Activated CD4-positive, alpha-beta T cell treated with anti-CD3 and anti-CD28 coated beads for 36 hours (primary cell): ENCODE data around the gene AXDND1. TPM values are rescaled to one million over a fixed set of nuclear protein-coding genes. Genes with fewer than 3 reads are reported as not detected.

Experiments used
- ATAC-seq: fragments of 200-7000 bp; cut with Tn5 transposase; one replicate; pipeline ENCODE4 v1.10.0; 2021; ENCODE audit warnings: mild to moderate bottlenecking, moderate library complexity
- CTCF ChIA-PET: fragments of 350-600 bp; sonication (Branson Sonifier 250); formaldehyde crosslinking; loops from one replicate; lab custom pipeline; 2021; ENCODE audit warnings: antibody characterized with exemption; lab: Charles Lee
- POLR2A ChIA-PET: fragments of 350-600 bp; sonication (Branson Sonifier 250); formaldehyde crosslinking; loops from one replicate; lab custom pipeline; 2021; ENCODE audit warnings: antibody characterized with exemption, inconsistent platforms; lab: Charles Lee
- DNase-seq: peaks from one replicate; pipeline ENCODE4 v3.0.0-alpha.2; 2020
- H3K27ac Mint-ChIP-seq: one replicate; pipeline ENCODE4 v1.8.0; 2021; ENCODE audit warnings: mixed read lengths
- H3K27me3 Mint-ChIP-seq: one replicate; pipeline ENCODE4 v1.8.0; 2021; ENCODE audit warnings: mixed read lengths
- H3K36me3 Mint-ChIP-seq: one replicate; pipeline ENCODE4 v1.8.0; 2021; ENCODE audit warnings: low read depth, mixed read lengths
- H3K4me1 Mint-ChIP-seq: one replicate; pipeline ENCODE4 v1.8.0; 2021; ENCODE audit warnings: mixed read lengths
- H3K4me3 Mint-ChIP-seq: one replicate; pipeline ENCODE4 v1.8.0; 2021; ENCODE audit warnings: mild to moderate bottlenecking, moderate library complexity, mixed read lengths
- H3K9me3 Mint-ChIP-seq: one replicate; pipeline ENCODE4 v1.8.0; 2021; ENCODE audit warnings: low read depth, mixed read lengths
- intact Hi-C, 2 experiments: fragments of 100-400 bp; cut with DNase I in 1 of 2; cut with micrococcal nuclease in 1 of 2; formaldehyde crosslinking; loops; one replicate each; pipeline versions ENCODE4 v1.14.2 to v1.15.1; 2022 to 2024; cut with DNase I, micrococcal nuclease
- total RNA-seq, 2 experiments: library from RNA; stranded (reverse); gene quantifications; one replicate each; pipeline ENCODE4 v1.2.3, GENCODE V29; 2021

Gene AXDND1
- total RNA-seq = under 1 TPM; 0.37 to 0.47 TPM

GRCh38 chr1:179365342-179366092, at the start of gene AXDND1:
TSS of gene AXDND1 (plus strand) at chr1:179365971. CDS start at chr1:179366510, 539 bp downstream.
- intact Hi-C loops = loop anchor here (1.0 to 5.0 kb wide), 12 partner anchors 71 to 823 kb away; partner anchors contain the start of genes ABL2 (in 1 of the 2), SOAT1 (in 1 of the 2) and TOR1AIP1 (in 1 of the 2)
- CTCF ChIA-PET = interaction anchor here (0.6 to 1.3 kb wide), 7 partner anchors 13 to 285 kb away, joined by 3 to 7 read pairs (median 4); partner anchors contain the start of genes SOAT1 and TOR3A
- peak; percentile 95 for ATAC-seq
- POLR2A ChIA-PET = interaction anchor here (0.7 kb wide), 2 partner anchors 64 to 137 kb away, joined by 3 read pairs; no protein-coding TSS in a partner anchor
- peak; percentile 93 for DNase-seq
- no peaks in the 10 kb centered on the region for H3K27me3 Mint-ChIP-seq
- H3K4me1 Mint-ChIP-seq = peaks cover 19% of the 10 kb centered on the region
- no peaks in the 10 kb centered on the region for H3K36me3 Mint-ChIP-seq
- peak within 1 kb of the TSS; percentile 100 for H3K27ac Mint-ChIP-seq
- no peaks in the 10 kb centered on the region for H3K9me3 Mint-ChIP-seq
- H3K4me3 Mint-ChIP-seq = peak within 1 kb of the TSS; percentile 94

GRCh38 chr1:179318491-179318890, 47.3 kb upstream of the AXDND1 start:
- Mint-ChIP-seq H3K9me3 (peaks cover 3% of the 10 kb centered on the region), H3K36me3 (peaks cover 36% of the 10 kb centered on the region)
- intact Hi-C loops = no loop called here

GRCh38 chr1:179321533-179322216, 44.1 kb upstream of the AXDND1 start:
- intact Hi-C loops = no loop called here
- Mint-ChIP-seq H3K27ac (no peak overlapping the region), H3K4me3 (no peak overlapping the region), H3K27me3 (no peaks in the 10 kb centered on the region), H3K9me3 (peaks cover 3% of the 10 kb centered on the region), H3K4me1 (peaks cover 30% of the 10 kb centered on the region), H3K36me3 (peaks cover 51% of the 10 kb centered on the region)
- DNase-seq (no peak), ATAC-seq (no peak)
- POLR2A ChIA-PET = no interaction called here
- CTCF ChIA-PET = no interaction called here

More at GRCh38 chr1:179318491-179318890, 47.3 kb upstream of the AXDND1 start:
- Mint-ChIP-seq H3K27ac (no peak overlapping the region), H3K27me3 (no peaks in the 10 kb centered on the region), H3K4me1 (peaks cover 32% of the 10 kb centered on the region), H3K4me3 (no peak overlapping the region)
- ChIA-PET CTCF (no interaction called here), POLR2A (no interaction called here)
- ATAC-seq (no peak), DNase-seq (no peak)

GRCh38 chr1:179322557-179322956, 43.2 kb upstream of the AXDND1 start:
- H3K27me3 Mint-ChIP-seq = no peaks in the 10 kb centered on the region
- POLR2A ChIA-PET = no interaction called here
- H3K4me3 Mint-ChIP-seq = no peak overlapping the region
- CTCF ChIA-PET = no interaction called here
- intact Hi-C loops = no loop called here
- no peak for ATAC-seq
- no peak for DNase-seq
- peaks cover 28% of the 10 kb centered on the region for H3K4me1 Mint-ChIP-seq
- peaks cover 51% of the 10 kb centered on the region for H3K36me3 Mint-ChIP-seq
- no peak overlapping the region for H3K27ac Mint-ChIP-seq
- peaks cover 3% of the 10 kb centered on the region for H3K9me3 Mint-ChIP-seq

- ATAC-seq (no peak), DNase-seq (no peak)
- intact Hi-C loops = no loop called here
- no peak overlapping the region for H3K4me3 Mint-ChIP-seq
- H3K4me1 Mint-ChIP-seq = peaks cover 19% of the 10 kb centered on the region
- H3K9me3 Mint-ChIP-seq = peaks cover 3% of the 10 kb centered on the region
- POLR2A ChIA-PET = no interaction called here
- no peaks in the 10 kb centered on the region for H3K27me3 Mint-ChIP-seq
- peaks cover 50% of the 10 kb centered on the region for H3K36me3 Mint-ChIP-seq
- CTCF ChIA-PET = no interaction called here
- H3K27ac Mint-ChIP-seq = peak overlapping the region; percentile 40
These were observed 42.3 kb upstream of the AXDND1 start for GRCh38 chr1:179323436-179323835.

GRCh38 chr1:179325836-179326235, 39.9 kb upstream of the AXDND1 start:
- Mint-ChIP-seq H3K4me1 (peaks cover 16% of the 10 kb centered on the region), H3K36me3 (peaks cover 51% of the 10 kb centered on the region), H3K4me3 (no peak overlapping the region), H3K27ac (no peak overlapping the region), H3K27me3 (no peaks in the 10 kb centered on the region), H3K9me3 (peaks cover 3% of the 10 kb centered on the region)
- DNase-seq (no peak), ATAC-seq (no peak)
- CTCF ChIA-PET = interaction anchor here (1.8 kb wide), 1 partner anchor 205 kb away, joined by 6 read pairs; no protein-coding TSS in a partner anchor
- intact Hi-C loops = no loop called here
- POLR2A ChIA-PET = no interaction called here

- H3K27ac Mint-ChIP-seq = no peak overlapping the region
- ChIA-PET POLR2A (no interaction called here), CTCF (interaction anchor here (1.8 kb wide), 1 partner anchor 206 kb away, joined by 6 read pairs; no protein-coding TSS in a partner anchor)
- peaks cover 12% of the 10 kb centered on the region for H3K4me1 Mint-ChIP-seq
- H3K9me3 Mint-ChIP-seq = no peaks in the 10 kb centered on the region
- peaks cover 45% of the 10 kb centered on the region for H3K36me3 Mint-ChIP-seq
- H3K27me3 Mint-ChIP-seq = no peaks in the 10 kb centered on the region
- DNase-seq (no peak), ATAC-seq (no peak)
- H3K4me3 Mint-ChIP-seq = no peak overlapping the region
- intact Hi-C loops = no loop called here
These were observed 39.0 kb upstream of the AXDND1 start for GRCh38 chr1:179326746-179327145.

- no peaks in the 10 kb centered on the region for H3K9me3 Mint-ChIP-seq
- CTCF ChIA-PET = interaction anchor here (1.8 kb wide), 1 partner anchor 207 kb away, joined by 6 read pairs; no protein-coding TSS in a partner anchor
- DNase-seq = no peak
- ATAC-seq = no peak
- intact Hi-C loops = no loop called here
- H3K4me1 Mint-ChIP-seq = peaks cover 10% of the 10 kb centered on the region
- no peaks in the 10 kb centered on the region for H3K27me3 Mint-ChIP-seq
- POLR2A ChIA-PET = no interaction called here
- H3K36me3 Mint-ChIP-seq = peaks cover 41% of the 10 kb centered on the region
- H3K27ac Mint-ChIP-seq = no peak overlapping the region
- H3K4me3 Mint-ChIP-seq = no peak overlapping the region
These were observed 38.6 kb upstream of the AXDND1 start for GRCh38 chr1:179327196-179327595.

- intact Hi-C loops = no loop called here
- no peak for DNase-seq
- Mint-ChIP-seq H3K27me3 (no peaks in the 10 kb centered on the region), H3K27ac (no peak overlapping the region), H3K36me3 (peaks cover 39% of the 10 kb centered on the region), H3K4me3 (no peak overlapping the region), H3K9me3 (no peaks in the 10 kb centered on the region), H3K4me1 (peaks cover 9% of the 10 kb centered on the region)
- POLR2A ChIA-PET = no interaction called here
- no peak for ATAC-seq
- CTCF ChIA-PET = interaction anchor here (1.0 to 1.8 kb wide), 2 partner anchors 102 to 207 kb away, joined by 3 to 6 read pairs; no protein-coding TSS in a partner anchor
These were observed 38.1 kb upstream of the AXDND1 start for GRCh38 chr1:179327679-179328078.

GRCh38 chr1:179329862-179330261, 35.9 kb upstream of the AXDND1 start:
- no peak overlapping the region for H3K27ac Mint-ChIP-seq
- ATAC-seq = no peak

GRCh38 chr1:179334440-179334839, 31.3 kb upstream of the AXDND1 start:
- Mint-ChIP-seq H3K9me3 (no peaks in the 10 kb centered on the region), H3K27me3 (no peaks in the 10 kb centered on the region), H3K27ac (no peak overlapping the region), H3K4me1 (peaks cover 11% of the 10 kb centered on the region), H3K4me3 (no peak overlapping the region), H3K36me3 (peaks cover 26% of the 10 kb centered on the region)
- peak; percentile 66 for ATAC-seq
- DNase-seq = no peak
- CTCF ChIA-PET = interaction anchor here (0.7 to 0.9 kb wide), 2 partner anchors 18 to 48 kb away, joined by 3 read pairs; no protein-coding TSS in a partner anchor
- POLR2A ChIA-PET = interaction anchor here (0.6 kb wide), 1 partner anchor 1724 kb away, joined by 4 read pairs; no protein-coding TSS in a partner anchor
- intact Hi-C loops = no loop called here

More at GRCh38 chr1:179329862-179330261, 35.9 kb upstream of the AXDND1 start:
- H3K9me3 Mint-ChIP-seq = no peaks in the 10 kb centered on the region
- no peak for DNase-seq
- no peak overlapping the region for H3K4me3 Mint-ChIP-seq
- no peaks in the 10 kb centered on the region for H3K27me3 Mint-ChIP-seq
- H3K36me3 Mint-ChIP-seq = peaks cover 31% of the 10 kb centered on the region
- POLR2A ChIA-PET = no interaction called here
- H3K4me1 Mint-ChIP-seq = peaks cover 11% of the 10 kb centered on the region
- intact Hi-C loops = no loop called here
- CTCF ChIA-PET = no interaction called here
